WI38 (cell line): ENCODE data around the gene CNN2.

Source experiments
- H3K4me3 ChIP-seq: 2 replicates; pipeline ENCODE4 v1.5.1; 2011; ENCODE audit warnings: low read depth, mild to moderate bottlenecking, control low read depth, low read length
- TF ChIP-seq, protein P1 (sequence below): IDR thresholded peaks from 2 replicates; pipeline ENCODE4 v1.5.1; 2012; ENCODE audit warnings: low read depth, mild to moderate bottlenecking, control low read depth, low read length

Gene CNN2

DNA sequence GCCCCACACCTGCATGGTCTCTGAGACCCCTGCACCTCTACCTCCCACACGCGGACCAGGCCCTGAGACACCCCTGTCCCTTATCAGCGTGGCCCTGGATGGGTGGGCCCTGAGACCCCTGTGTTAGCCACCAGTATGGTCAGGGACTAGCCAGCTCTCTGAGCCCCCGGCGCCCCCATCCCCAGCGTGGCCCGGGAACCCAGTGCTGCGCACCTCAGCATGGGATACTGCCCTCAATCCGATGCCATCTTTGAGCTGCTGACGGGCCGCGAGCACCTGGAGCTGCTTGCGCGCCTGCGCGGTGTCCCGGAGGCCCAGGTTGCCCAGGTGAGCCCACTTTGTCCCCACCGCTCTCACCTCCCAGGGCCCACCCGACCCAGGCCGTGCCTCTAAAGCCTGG is 35.6 kb downstream of the CNN2 start:
- no peak overlapping the region for H3K4me3 ChIP-seq
- TF ChIP-seq, protein P1, sequence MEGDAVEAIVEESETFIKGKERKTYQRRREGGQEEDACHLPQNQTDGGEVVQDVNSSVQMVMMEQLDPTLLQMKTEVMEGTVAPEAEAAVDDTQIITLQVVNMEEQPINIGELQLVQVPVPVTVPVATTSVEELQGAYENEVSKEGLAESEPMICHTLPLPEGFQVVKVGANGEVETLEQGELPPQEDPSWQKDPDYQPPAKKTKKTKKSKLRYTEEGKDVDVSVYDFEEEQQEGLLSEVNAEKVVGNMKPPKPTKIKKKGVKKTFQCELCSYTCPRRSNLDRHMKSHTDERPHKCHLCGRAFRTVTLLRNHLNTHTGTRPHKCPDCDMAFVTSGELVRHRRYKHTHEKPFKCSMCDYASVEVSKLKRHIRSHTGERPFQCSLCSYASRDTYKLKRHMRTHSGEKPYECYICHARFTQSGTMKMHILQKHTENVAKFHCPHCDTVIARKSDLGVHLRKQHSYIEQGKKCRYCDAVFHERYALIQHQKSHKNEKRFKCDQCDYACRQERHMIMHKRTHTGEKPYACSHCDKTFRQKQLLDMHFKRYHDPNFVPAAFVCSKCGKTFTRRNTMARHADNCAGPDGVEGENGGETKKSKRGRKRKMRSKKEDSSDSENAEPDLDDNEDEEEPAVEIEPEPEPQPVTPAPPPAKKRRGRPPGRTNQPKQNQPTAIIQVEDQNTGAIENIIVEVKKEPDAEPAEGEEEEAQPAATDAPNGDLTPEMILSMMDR = no peak

DNA sequence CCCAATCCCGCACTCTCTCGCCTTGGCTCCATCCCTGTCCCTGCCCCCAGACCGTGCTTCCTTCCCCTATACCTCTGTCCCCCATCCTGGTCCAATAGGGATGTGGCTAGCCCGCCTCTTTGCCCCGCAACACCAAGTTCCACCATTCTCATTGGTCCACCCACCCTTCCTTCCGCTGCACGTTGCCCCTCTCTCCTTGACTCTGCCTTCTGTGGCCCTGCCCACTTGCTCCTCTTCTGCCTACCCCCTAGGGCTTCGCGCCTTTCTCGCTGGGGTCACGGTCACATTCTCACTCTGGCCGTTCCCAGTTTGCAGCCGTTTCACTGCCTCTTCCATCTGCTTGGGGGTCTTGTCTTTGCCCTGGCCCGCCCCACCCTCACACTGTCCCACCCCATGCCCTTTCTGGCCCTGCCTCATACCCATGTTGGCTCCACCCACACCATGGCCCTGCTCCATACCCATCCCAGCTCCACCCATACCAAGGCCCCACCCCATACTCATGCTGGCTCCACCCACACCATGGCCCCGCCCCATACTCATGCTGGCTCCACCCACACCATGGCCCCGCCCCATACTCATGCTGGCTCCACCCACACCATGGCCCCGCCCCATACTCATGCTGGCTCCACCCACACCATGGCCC is 36.1 kb downstream of the CNN2 start:
- TF ChIP-seq, protein P1 = no peak
- no peak overlapping the region for H3K4me3 ChIP-seq

DNA sequence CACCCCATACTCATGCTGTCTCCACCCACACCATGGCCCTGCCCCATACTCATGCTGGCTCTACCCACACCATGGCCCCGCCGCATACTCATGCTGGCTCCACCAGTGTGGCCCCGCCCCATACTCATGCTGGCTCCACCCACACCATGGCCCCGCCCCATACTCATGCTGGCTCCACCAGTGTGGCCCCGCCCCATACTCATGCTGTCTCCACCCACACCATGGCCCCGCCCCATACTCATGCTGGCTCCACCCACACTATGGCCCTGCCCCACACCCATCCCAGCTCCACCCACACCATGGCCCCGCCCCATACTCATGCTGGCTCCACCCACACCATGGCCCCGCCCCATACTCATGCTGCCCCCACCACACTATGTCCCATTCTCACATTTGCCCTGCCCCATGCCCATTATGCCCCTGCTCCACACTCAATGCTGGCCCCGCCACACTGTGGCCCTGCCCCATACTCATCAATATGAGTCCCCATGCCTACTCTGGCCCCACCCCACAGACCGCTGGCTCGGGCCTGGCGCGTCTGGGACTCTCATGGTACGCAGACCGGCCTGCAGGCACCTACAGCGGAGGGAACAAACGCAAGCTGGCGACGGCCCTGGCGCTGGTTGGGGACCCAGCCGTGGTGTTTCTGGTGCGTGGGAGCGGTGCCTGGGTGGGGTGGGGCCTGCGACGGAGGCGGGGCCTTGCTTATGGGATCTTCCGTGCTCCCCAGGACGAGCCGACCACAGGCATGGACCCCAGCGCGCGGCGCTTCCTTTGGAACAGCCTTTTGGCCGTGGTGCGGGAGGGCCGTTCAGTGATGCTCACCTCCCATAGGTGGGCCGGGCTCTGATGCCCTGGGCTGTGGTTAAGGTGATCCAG is 36.9 kb downstream of the CNN2 start:
- TF ChIP-seq, protein P1 = no peak
- H3K4me3 ChIP-seq = no peak overlapping the region

DNA sequence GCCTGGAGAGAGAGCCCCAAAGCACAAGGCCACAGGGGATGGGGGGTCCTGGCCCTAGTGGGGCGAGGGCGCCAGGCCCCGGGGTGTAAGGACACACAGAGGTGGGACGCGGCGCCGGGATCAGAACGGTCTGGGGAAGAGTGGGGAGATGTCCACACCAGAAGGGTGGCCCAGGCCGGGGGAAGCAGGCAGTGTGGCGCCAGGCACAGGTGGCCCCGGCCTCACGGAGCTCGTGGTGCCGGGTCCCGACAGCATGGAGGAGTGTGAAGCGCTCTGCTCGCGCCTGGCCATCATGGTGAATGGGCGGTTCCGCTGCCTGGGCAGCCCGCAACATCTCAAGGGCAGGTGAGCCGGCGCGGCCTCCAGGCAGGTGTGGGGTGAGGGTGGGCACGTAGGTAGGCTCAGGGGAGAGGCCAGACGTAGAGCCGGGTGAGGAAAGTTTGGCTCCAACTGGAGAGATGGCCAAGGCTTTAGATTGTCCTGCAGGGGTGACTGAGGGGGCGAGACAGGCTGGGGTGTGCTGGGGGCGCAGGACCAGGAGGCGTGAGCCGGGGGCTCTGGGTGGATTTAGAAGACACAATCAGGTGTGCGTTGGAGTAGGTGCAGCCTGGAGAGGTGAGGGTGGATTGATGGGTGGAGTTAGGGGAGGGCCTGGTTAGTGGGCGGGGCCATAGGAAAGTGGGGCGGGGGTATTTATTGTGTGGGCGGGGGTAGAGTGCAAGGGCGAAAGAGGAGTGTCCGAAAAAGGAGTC is 37.7 kb downstream of the CNN2 start:
- TF ChIP-seq, protein P1 = no peak
- no peak overlapping the region for H3K4me3 ChIP-seq

DNA sequence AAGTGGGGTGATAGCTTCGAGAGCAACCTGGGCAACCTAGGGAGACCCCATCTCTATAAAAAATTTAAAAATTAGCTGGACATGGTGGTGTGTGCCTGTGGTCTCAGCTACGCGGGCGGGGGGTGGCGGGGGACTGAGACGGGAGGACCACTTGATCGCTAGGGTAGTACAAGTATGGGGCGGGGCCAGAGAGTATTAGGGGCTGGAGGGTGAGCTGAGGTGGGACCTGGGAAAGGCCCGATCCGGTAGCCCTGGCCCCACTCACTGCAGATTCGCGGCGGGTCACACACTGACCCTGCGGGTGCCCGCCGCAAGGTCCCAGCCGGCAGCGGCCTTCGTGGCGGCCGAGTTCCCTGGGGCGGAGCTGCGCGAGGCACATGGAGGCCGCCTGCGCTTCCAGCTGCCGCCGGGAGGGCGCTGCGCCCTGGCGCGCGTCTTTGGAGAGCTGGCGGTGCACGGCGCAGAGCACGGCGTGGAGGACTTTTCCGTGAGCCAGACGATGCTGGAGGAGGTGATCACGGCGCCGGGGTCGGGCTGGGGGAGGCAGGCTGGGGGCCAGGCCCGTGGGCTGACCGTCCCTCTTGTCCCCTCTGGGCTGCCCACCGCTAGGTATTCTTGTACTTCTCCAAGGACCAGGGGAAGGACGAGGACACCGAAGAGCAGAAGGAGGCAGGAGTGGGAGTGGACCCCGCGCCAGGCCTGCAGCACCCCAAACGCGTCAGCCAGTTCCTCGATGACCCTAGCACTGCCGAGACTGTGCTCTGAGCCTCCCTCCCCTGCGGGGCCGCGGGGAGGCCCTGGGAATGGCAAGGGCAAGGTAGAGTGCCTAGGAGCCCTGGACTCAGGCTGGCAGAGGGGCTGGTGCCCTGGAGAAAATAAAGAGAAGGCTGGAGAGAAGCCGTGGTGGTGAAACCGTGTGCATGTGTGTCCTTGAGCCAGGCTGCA is 38.5 kb downstream of the CNN2 start:
- no peak overlapping the region for H3K4me3 ChIP-seq
- TF ChIP-seq, protein P1 = peak; percentile 73

DNA sequence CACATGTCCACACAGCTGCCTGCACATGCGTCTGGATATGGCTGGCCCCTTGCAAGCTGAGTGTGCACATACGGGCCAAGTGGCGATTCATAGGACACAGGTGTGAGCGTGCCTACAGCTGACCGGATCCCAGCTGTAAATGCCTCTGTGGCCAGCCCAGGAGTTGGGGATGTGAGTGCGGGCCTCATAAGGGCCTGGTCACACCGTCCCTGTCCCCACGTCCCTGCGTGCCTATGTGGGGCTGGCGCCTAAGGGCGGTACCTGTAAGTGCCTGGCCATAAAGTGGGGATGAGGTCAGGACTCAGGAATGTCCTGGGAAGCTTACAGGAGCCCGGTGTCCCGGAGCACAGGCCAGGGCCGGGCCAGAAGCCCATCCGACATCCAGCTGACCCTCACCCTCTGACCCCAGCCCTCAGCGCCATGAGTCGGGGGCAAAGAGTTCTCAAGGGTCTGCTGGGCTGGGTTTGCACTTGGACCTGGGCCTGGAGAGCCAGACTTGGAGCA is 39.2 kb downstream of the CNN2 start:
- TF ChIP-seq, protein P1 = no peak
- H3K4me3 ChIP-seq = no peak overlapping the region
